ENCODE data around the gene ST7.

ST7 gene

DNA sequence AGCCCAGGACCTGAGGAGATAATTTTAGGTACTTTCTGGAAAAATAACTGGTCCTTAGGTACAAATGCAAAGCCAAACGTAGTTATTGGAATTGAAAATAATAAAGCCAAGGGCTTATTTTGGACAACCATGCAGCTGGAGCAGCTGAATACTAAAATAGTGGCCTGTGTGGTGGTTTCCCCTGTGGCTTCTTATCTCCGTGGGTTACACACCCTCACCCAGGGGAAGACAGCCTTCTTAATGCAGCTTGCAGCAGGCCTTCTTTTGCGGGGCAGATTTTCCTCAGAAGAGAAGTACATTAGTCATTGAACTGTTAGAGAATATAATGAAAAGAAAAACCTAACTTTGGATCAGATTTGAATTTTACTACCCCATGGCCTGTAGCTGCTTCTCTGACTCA, 133.5 kb downstream of the ST7 start:
- in situ Hi-C loops (cut with MboI; ENCODE audit: low sequenced_read_pairs), result no loop called here

DNA sequence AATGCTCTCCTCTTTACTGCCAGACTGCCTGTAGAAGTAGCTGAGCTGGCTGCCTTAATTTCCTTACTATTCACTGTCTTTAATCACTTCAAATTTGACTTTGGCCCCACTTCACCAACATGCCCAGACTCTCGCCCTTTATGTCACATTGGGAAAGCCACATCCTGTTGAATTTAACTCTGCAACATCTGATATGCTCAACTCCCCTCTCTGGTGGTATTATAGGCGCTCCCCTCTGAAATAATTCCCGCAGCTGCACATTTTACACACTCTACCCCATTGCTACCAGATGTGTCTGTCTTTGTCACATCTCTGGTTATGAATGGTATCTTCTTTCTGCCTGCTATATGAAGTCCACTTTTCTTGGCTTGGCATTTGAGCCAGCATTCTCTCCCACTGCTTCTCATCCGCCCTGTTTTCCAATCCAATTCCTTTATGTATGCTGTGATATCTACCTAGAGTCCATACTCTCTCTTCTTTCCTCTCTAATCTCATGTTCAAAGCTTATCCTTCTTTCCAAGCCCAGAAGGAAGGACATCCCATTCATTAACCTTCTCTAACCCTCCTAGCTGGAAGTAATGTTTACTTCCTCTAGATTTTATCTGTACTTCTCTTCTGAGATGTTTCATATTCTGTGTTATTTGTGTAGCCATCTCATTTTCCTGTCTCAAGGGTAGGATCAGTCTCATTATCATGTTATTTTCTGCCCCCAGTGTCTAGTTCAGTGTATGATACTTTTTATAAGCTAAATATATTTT, 134.5 kb downstream of the ST7 start:
- in situ Hi-C loops (cut with MboI; ENCODE audit: low sequenced_read_pairs), result no loop called here

DNA sequence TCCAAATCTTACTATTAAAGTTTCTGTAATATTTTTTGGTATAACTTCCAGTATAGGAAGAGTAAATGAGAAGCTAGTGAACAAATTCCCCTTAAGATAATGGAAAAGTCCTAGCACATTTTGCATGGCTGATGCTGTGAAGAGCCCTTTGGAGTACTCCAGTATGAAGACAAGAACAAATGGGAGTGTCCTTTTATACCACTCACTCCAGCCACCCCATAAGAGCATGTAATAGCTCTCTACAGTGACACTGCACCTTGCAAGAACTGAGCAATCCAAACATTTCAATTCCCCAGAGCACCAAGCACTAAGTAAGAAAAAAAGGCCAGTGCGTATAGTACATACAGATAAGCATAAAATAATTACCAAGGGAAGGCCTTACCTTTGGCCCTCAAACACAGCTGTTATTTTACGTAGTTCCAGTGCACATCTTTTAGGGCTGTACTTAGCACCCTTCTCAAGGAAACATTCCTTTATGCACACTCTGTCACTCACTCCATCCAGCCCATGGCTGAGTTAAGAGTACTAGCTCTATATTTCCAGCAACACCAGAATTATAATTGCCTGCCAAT, 135.4 kb downstream of the ST7 start:
- in situ Hi-C loops (cut with MboI; ENCODE audit: low sequenced_read_pairs), result no loop called here

DNA sequence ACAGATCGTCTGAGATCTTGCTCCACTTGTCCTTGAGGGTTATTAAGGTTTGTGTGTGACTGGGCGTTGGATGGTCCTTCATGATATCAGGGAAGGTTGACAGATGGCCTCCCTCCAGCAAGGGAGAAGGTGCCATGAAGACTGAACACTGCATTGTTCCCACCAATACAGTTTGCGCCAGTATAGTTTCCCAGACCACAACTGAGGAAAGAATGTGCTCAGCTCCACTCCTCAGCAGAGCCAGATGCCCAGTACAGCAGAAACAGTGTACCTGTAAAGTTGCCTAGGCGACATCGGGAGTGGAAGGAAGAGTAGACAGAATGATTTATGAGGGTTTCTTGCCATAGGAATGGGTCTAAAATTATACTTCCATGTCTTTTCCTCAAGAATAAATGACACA, 137.5 kb downstream of the ST7 start:
- in situ Hi-C loops (cut with MboI; ENCODE audit: low sequenced_read_pairs), result no loop called here

DNA sequence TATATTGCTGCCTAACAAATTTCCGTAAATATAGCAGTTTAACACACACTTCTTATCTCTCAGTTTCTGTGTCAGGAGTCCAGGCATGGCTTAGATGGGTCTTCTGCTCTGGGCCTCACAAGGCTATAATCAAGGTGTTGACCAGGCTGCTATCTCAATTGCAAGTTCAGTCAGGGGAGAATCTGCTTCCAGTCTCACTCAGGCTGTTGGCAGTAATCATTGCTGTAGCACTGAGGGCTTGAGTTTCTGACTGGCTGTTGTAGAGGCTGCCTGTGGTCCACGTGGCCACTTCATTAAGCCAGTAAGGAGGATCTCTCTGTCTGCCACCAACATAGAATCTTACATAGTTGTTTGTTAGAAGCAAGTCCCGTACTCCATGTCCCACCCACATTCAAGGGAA, 138.4 kb downstream of the ST7 start:
- in situ Hi-C loops (cut with MboI; ENCODE audit: low sequenced_read_pairs), result no loop called here

DNA sequence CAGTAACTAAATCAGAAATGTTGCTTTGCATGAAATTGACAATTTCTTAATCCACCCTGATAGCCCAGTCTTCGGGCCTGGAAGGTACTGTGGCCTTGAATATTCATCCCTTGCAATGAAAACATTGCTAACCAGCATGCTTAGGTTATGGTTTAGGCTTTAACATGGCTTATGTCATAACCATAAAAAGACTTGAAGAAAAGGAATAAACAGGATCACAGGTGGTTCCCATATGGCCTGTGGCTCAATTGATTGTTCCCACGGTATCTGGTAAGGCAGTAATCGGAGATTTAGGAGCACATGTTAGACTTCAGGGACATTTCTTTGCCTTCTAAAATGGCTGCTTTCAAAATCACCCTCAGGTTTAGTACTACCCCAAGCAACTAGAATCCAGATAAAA, 139.5 kb downstream of the ST7 start:
- in situ Hi-C loops (cut with MboI; ENCODE audit: low sequenced_read_pairs), result no loop called here

DNA sequence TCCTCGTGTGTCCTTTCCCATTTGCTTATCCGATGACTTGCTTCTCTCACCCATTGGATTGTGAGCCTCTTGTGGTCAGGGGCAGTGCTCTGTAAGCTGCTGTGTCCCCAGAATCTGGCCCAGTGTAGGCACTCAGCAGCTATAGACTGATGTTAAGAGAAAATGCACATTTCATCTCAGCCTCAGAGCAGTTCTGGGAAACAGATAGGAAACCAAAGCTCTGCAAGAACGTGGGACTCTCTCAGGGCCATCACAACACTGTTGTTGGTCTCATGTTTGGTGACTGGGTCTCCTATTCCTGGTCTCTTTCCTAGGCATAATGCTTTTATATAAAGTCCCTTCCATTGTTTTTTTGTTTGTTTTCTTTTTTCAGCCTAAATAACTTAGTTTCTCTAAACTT, 141.2 kb downstream of the ST7 start:
- in situ Hi-C loops (cut with MboI; ENCODE audit: low sequenced_read_pairs), result no loop called here

DNA sequence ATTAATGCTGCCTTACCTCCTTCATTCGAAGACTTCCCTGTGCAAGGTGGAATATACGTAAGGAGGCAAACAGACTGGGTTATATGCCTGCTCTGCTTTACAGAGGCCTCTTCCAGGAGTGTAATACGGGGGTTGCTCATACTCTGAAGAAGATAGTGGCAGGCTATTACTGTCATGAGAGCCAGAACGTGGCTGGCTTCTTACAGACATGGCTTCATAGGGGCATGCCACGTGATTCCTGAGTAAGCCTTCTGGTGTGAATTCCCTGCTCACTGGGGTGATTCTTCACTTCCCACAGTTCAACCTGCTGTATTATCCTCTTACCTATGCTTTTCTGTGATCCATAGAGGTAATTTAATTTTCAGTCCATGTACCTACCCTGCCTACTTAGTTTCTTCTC, 141.8 kb downstream of the ST7 start:
- in situ Hi-C loops (cut with MboI; ENCODE audit: low sequenced_read_pairs), result no loop called here

DNA sequence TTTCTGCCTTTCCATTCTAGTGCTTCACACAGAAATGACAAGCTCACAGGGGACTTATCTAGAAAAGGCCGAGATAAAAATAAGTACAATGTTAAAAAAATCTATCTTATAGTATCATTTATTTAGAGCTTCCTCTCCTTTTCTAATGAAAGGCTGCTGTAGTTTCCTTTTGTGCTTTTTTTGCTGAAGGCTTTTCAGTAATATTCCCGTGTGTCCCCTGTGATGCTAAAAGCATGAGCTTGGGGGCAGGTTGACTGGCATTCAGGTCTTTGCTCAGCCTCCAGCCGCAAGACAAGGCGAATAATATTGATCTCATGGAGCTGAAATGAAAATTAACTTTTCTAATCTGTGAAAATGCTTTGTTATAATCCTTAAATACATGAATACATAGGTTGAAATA, 143.0 kb downstream of the ST7 start:
- in situ Hi-C loops (cut with MboI; ENCODE audit: low sequenced_read_pairs), result no loop called here

DNA sequence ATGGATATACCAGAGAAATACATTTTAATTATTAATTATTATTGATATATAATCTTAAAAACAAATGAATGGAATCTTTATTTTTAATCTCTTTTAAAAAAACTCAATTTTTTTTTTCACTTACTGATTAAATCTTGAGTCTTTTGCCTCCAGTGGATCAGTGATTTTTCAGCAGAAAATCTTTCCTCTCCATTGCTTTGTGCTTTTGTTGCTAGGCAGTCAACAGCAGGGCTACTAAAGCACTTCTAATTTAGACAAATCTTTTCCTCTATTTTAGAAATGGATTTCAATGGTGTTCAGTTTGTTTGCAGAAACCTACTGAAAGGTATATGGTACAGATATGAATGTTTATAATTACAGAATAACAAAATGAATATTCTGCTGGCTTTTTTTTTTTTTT, 143.6 kb downstream of the ST7 start:
- in situ Hi-C loops (cut with MboI; ENCODE audit: low sequenced_read_pairs), result no loop called here

DNA sequence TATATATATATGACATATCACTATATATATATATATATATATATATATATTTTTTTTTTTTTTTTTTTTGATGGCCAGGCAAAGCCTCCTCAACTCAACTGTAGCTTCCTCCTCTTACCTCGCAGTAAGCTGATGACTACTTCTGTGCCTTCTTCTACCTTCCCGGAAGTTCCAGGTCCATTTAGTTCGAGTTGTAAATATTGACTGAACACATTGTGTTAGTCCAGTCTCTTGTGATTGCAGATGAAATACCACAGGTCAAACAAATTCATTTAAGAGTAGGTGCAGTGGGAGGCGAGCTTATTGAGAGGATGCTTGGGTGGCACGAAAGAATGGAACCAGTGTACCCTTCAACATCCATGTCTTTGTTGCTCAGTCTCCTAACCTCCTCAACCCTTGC, 144.6 kb downstream of the ST7 start:
- in situ Hi-C loops (cut with MboI; ENCODE audit: low sequenced_read_pairs), result no loop called here

DNA sequence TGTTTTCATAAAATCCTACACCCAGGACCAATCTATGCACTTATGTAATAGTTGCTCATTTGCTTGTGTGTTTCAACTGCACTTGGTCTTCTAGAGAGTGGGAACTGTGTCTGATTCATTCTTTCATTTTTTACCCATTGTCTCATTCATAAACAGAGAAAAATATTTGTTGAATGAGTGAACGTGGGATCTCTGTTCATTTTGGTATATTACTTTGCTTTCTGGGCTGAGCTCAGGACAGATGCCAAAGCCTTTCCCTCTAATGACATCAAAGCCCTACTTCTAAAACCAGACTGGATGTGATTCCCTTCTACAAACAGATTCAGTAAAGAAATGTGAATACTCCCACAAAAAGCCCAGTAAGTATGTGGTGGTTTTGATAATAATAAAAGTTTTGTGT, 145.2 kb downstream of the ST7 start:
- in situ Hi-C loops (cut with MboI; ENCODE audit: low sequenced_read_pairs), result no loop called here

DNA sequence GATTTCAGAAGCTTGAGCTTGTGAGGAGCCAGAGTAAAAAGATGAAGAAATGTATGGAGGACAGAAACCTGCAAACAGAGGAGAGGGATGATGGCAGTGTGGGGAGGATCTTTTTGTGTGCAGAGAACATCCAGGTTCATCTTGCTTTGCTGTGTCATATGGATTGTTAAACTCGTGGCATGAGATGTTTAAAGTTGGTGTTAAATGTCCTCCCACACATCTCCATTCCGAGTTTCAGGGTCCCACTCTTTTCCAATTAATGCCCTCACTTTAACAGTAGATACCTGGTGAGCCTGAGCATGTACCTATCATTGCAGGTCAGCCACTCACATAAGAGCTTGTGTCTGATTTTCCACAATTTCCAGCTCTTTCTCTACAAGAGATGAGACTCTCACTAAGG, 147.7 kb downstream of the ST7 start:
- in situ Hi-C loops (cut with MboI; ENCODE audit: low sequenced_read_pairs), result loop anchor here (25.0 kb wide), 1 partner anchor 114 kb away; no protein-coding TSS in a partner anchor

DNA sequence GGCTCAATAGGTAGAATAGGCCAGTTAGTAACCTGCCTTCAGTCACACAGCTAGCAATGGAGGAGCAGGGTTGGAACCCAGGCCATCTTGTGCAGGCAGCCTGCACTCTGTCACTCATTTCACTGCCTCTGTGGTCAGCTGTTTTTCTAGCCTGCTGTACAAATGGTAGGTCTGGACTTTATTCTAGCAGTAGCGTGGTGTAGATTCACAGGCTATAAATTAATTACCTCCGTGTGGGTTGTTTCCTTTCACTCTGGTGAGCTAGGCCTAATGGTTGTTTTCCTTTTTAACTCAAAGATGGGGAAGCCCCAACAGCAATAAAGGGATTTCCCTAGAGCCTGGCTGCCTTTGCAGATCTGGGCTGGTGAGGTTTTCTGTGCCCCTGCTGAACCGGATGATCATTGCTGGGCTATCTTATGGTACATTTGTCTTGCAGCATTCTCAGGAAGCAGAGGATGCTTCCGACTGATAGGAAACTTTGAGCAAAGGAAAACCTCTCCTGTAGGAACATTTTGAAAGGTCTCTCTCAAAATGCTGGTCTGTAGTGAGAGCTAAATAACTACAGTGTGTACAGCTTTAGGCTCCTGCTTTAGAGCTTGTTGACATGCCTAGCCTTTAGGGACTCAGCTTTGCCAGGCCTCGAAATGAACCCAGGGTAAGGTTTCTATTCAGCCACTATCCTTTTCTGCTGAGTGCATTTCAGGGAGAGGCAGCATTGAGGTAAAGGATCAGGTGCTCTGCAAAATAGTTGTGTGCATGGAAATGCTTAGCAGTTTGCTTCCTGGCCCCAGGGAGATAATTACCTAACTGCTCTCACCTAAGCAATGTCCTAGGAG, 157.4 kb downstream of the ST7 start:
- in situ Hi-C loops (cut with MboI; ENCODE audit: low sequenced_read_pairs), result loop anchor here (25.0 kb wide), 1 partner anchor 123 kb away; no protein-coding TSS in a partner anchor

DNA sequence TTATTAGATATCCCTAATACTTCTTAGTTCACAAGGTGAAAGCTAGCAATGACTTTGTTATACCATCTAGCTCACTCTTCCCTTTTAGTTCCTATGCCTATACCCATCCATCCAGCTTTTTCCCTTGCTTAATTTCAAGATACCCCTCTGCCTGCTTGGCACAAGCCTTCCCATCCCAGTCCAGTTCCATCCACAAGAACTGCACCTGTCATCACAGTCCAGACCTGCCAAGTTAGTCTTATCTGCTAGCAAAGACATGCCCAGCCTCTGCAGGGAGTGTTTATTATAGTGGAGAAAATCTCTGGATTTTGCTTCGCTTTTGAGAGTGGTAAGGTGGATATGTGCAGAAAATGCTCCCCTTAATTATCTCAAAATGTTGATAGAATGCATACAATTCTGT, 158.2 kb downstream of the ST7 start:
- in situ Hi-C loops (cut with MboI; ENCODE audit: low sequenced_read_pairs), result loop anchor here (25.0 kb wide), 1 partner anchor 124 kb away; no protein-coding TSS in a partner anchor

DNA sequence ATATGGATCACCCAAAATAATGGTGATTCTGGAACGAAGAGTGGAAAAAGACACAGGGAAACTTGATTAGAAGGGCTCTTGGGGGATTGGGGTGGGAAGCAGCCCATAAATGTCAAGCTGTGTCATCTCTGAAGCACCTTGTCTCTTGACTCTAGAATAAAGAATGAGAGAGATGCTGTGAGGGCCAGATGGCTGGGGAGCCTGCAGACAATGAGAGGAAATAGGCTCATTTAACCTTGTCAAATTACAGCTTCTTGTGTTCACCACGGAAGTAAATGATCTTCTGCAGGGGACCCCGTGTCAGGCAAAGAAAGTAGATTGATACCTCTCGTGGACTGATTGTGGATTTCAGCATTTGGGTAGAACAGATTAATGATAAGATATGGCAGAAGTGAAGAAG, 159.3 kb downstream of the ST7 start:
- in situ Hi-C loops (cut with MboI; ENCODE audit: low sequenced_read_pairs), result loop anchor here (25.0 kb wide), 1 partner anchor 125 kb away; no protein-coding TSS in a partner anchor

DNA sequence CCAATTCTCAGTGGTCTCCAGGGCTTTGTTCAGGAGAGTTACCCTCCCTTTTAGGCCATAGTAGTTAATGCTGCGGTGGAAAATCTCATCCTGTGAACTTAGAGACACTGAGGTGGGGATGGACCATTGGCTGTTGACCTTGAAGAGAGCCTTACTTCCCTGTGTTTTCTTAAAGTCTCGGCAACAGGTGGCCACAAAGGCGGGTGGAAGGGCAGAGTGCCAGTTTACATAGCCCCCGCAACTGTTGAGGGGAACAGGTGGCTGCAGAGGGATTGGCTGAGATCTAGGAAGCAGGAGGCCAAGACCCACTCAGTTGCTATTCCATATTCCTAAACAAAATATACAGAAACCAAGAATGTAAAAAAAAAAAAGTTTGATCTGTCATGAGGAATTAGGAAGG, 160.6 kb downstream of the ST7 start:
- in situ Hi-C loops (cut with MboI; ENCODE audit: low sequenced_read_pairs), result loop anchor here (25.0 kb wide), 1 partner anchor 127 kb away; no protein-coding TSS in a partner anchor

DNA sequence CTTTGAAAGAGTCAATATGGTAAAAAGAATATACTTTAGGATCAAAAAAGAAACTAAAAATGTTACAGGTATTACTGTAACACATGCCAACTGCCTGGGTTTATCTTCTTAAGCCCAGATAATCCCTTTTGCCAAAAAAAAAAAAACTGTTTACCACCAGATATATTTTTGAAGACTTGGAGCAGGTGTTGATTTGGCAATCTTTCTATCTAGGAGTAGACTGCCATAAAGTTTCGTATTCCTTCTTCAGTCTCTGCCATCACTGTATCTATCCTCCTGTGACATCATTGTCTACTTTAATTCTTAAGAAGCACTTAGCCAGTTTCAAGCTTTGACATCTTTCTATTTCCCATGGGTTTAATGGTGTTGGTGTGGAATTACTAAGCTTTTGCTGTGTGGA, 161.0 kb downstream of the ST7 start:
- in situ Hi-C loops (cut with MboI; ENCODE audit: low sequenced_read_pairs), result loop anchor here (25.0 kb wide), 1 partner anchor 127 kb away; no protein-coding TSS in a partner anchor

DNA sequence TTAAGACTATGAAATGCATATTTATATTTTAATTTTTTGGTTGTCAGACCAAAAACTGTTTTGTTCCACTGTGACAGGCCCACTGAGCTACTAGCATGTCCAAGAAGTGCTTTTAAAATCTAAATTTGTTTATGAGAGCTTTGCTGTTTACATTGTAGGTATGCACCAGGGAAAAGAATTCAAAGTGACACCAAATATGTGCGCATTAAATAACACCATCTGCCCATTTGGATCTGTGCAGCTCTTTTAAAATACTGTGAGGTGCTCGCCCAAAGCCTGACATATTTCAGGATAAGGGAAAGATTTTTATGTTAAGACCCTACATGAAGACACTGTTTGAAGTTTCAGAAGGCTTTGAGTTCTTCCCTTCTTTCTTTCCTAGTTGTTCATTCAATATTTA, 162.9 kb downstream of the ST7 start:
- in situ Hi-C loops (cut with MboI; ENCODE audit: low sequenced_read_pairs), result loop anchor here (25.0 kb wide), 1 partner anchor 129 kb away; no protein-coding TSS in a partner anchor

DNA sequence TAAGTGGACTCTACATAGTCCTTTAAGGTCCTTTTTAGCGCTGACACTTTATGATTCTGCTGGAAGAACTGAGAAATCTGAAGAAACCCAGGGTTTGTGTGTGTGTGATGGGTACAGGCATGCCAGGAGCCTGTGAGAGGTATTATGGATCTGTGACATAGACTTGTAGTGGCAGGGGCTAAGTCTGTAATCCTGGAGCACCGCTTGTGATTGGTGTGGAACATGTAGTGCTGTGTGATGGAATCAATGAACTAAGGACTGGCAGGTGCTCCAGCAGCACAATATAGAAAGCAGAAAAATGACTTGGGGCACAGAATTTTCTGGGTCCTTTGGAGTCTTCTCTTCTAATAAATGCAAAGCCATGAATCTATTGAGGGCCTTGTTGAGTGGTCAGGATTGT, 163.9 kb downstream of the ST7 start:
- in situ Hi-C loops (cut with MboI; ENCODE audit: low sequenced_read_pairs), result loop anchor here (25.0 kb wide), 1 partner anchor 130 kb away; no protein-coding TSS in a partner anchor

DNA sequence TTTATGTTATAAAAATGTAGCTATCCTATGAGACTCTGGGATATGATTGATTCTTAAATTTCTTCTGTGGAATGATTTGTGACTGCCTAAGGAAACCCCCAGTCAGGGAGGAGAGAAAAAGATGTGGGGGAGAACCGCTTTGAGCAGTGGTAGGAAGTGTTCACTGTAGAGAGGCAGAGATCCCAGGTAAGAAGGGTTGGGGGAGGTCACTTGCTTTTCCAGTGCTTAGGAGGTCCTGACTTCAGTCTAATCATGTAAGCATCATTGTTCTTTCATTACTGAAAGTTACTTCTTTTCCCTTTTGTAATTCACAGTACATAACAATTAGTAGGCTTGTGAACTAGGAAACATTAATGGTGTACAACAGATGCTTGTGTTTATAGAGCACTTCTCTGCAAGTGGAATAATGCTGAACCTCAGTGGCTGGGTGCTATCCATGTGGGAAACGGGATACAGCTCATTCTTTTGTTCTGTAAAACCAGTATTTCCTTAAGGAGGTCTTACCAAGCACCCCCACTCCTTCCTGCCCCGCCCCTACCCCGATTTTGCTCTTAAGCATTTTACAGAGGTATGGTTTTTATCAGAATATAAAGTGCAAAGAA, 165.4 kb downstream of the ST7 start:
- in situ Hi-C loops (cut with MboI; ENCODE audit: low sequenced_read_pairs), result loop anchor here (25.0 kb wide), 1 partner anchor 131 kb away; no protein-coding TSS in a partner anchor
